HCT116 (cell line): ENCODE results near the gene CRHR2. TPM values are rescaled to one million over a fixed set of nuclear protein-coding genes. Genes with fewer than 3 reads are reported as not detected.

Experiments used
- ATAC-seq: fragments of 200-7000 bp; cut with Tn5 transposase; 2 replicates; pipeline ENCODE4 v1.9.1; 2020; ENCODE audit warnings: mild to moderate bottlenecking, moderate library complexity
- BruUV-seq: library from RNA; stranded (reverse); fragments of 400-500 nt; replicated peaks from 2 replicates; lab custom pipeline; 2021; lab: Mats Ljungman, UMichigan
- CTCF ChIA-PET: fragments of 300-600 bp; sonication (Branson Sonifier 250); formaldehyde crosslinking; loops from one replicate; lab custom pipeline; 2021; ENCODE audit warnings: antibody characterized with exemption; lab: Charles Lee
- POLR2A ChIA-PET: fragments of 300-600, 350-600 bp; sonication (Branson Sonifier 250); formaldehyde crosslinking; loops from one replicate; lab custom pipeline; 2021; ENCODE audit warnings: antibody characterized with exemption; lab: Charles Lee
- RAD21 ChIA-PET, 2 experiments: fragments of 300-600 bp; sonication (Branson Sonifier 250); formaldehyde crosslinking; loops; one replicate each; lab custom pipeline; 2023; ENCODE audit warnings: low total read pairs in 2 of 2; ENCODE audit not compliant: uncharacterized antibody in 2 of 2, unreplicated experiment in 2 of 2, low non-redundant PET in 1 of 2; lab: Charles Lee
- DNase-seq: peaks from one replicate; pipeline ENCODE4 v3.0.0-alpha.2; 2010; ENCODE audit warnings: low read depth, low spot score
- H2AFZ ChIP-seq: fragments of 200-600 bp; shearing (Covaris generic), sonication (generic); 2 replicates; pipeline ENCODE4 v1.6.1; 2017; ENCODE audit warnings: low read depth, mixed run types, mixed read lengths, antibody characterized with exemption, low read length; ENCODE audit not compliant: poor library complexity, severe bottlenecking
- H3K27ac ChIP-seq: 2 replicates; pipeline ENCODE4 v1.5.1; 2012; ENCODE audit warnings: low read depth, low read length
- H3K27me3 ChIP-seq: fragments of 200-600 bp; sonication (generic); 2 replicates; pipeline ENCODE4 v1.6.1; 2016; ENCODE audit warnings: mixed run types, low read length, mixed read lengths; ENCODE audit not compliant: insufficient read depth
- H3K36me3 ChIP-seq, 2 experiments: fragments of 200-500 bp in 1 of 2; fragments of 200-600 bp in 1 of 2; sonication (Bioruptor generic) in 1 of 2; sonication (generic) in 1 of 2; 2 replicates each; pipeline versions ENCODE4 v1.5.1 to v1.6.1; 2014 to 2016; ENCODE audit warnings: low read length in 2 of 2, inconsistent platforms in 1 of 2, mixed read lengths in 1 of 2, mixed run types in 1 of 2; ENCODE audit not compliant: insufficient read depth in 2 of 2, control insufficient read depth in 1 of 2
- H3K4me1 ChIP-seq, 2 experiments: fragments of 200-600 bp in 1 of 2; sonication (generic) in 1 of 2; 2 replicates each; pipeline versions ENCODE4 v1.5.1 to v1.6.1; 2012 to 2017; ENCODE audit warnings: low read length in 2 of 2, inconsistent platforms in 1 of 2, mild to moderate bottlenecking in 1 of 2, mixed read lengths in 1 of 2, mixed run types in 1 of 2, moderate library complexity in 1 of 2; ENCODE audit not compliant: insufficient read depth in 2 of 2, control insufficient read depth in 1 of 2
- H3K4me2 ChIP-seq: fragments of 200-600 bp; sonication (generic); 2 replicates; pipeline ENCODE4 v1.6.1; 2017; ENCODE audit warnings: mixed run types, low read length, mixed read lengths
- H3K4me3 ChIP-seq, 2 experiments: fragments of 200-600 bp in 1 of 2; sonication (generic) in 1 of 2; replicated peaks in 1 of 2; 2 replicates each; pipeline ENCODE4 v1.5.1; 2011 to 2016; ENCODE audit warnings: low read length in 2 of 2, control low read depth in 1 of 2, low read depth in 1 of 2, mild to moderate bottlenecking in 1 of 2, mixed read lengths in 1 of 2, mixed run types in 1 of 2
- H3K79me2 ChIP-seq: fragments of 200-600 bp; sonication (generic); 2 replicates; pipeline ENCODE4 v1.6.1; 2017; ENCODE audit warnings: mild to moderate bottlenecking, mixed run types, low read length, moderate library complexity, mixed read lengths; ENCODE audit not compliant: insufficient read depth
- H3K9ac ChIP-seq: fragments of 200-600 bp; sonication (generic); 2 replicates; pipeline ENCODE4 v1.6.1; 2016; ENCODE audit warnings: low read length, mixed read lengths
- H3K9me2 ChIP-seq: fragments of 200-600 bp; sonication (generic), shearing (Covaris generic); 2 replicates; pipeline ENCODE4 v1.6.1; 2017; ENCODE audit warnings: mixed run types, mild to moderate bottlenecking, moderate library complexity; ENCODE audit not compliant: insufficient read depth
- H3K9me3 ChIP-seq, 2 experiments: fragments of 200-500 bp in 1 of 2; fragments of 200-600 bp in 1 of 2; sonication (Bioruptor generic) in 1 of 2; sonication (generic) in 1 of 2; 2 replicates each; pipeline ENCODE4 v1.6.1; 2014 to 2017; ENCODE audit warnings: low read length in 2 of 2, mixed read lengths in 2 of 2, inconsistent platforms in 1 of 2, low read depth in 1 of 2, mild to moderate bottlenecking in 1 of 2, mixed run types in 1 of 2, moderate library complexity in 1 of 2; ENCODE audit not compliant: control insufficient read depth in 1 of 2, insufficient read depth in 1 of 2
- H4K20me1 ChIP-seq: fragments of 200-600 bp; sonication (generic), shearing (Covaris generic); 2 replicates; pipeline ENCODE4 v1.6.1; 2017; ENCODE audit warnings: mixed run types, mild to moderate bottlenecking, moderate library complexity; ENCODE audit not compliant: insufficient read depth
- CBX3 ChIP-seq: IDR thresholded peaks from 2 replicates; pipeline ENCODE4 v1.6.1; 2012; ENCODE audit warnings: low read depth
- CEBPB ChIP-seq: IDR thresholded peaks from 2 replicates; pipeline ENCODE4 v1.6.1; 2012; ENCODE audit warnings: low read depth
- EGR1 ChIP-seq: IDR thresholded peaks from 2 replicates; pipeline ENCODE4 v1.6.1; 2012; ENCODE audit warnings: low read depth
- JUND ChIP-seq: IDR thresholded peaks from 2 replicates; pipeline ENCODE4 v1.6.1; 2012
- POLR2A ChIP-seq: IDR thresholded peaks from 2 replicates; pipeline ENCODE4 v1.7.0; 2011; ENCODE audit warnings: borderline replicate concordance; ENCODE audit not compliant: insufficient read depth, insufficient read length; ENCODE audit errors: extremely low read depth
- POLR2AphosphoS5 ChIP-seq: IDR thresholded peaks from 2 replicates; pipeline ENCODE4 v1.6.1; 2011; ENCODE audit warnings: mild to moderate bottlenecking, low read depth, low read length, moderate library complexity
- SIN3A ChIP-seq: IDR thresholded peaks from 2 replicates; pipeline ENCODE4 v1.6.1; 2012; ENCODE audit warnings: low read depth
- SP1 ChIP-seq: IDR thresholded peaks from 2 replicates; pipeline ENCODE4 v1.6.1; 2012; ENCODE audit warnings: low read depth
- SRF ChIP-seq: IDR thresholded peaks from 2 replicates; pipeline ENCODE4 v1.6.1; 2012; ENCODE audit warnings: low read depth
- ZFX ChIP-seq: fragments of 450-650 bp; IDR thresholded peaks from 2 replicates; pipeline ENCODE4 v1.6.1; 2017
- intact Hi-C: fragments of 100-400 bp; cut with micrococcal nuclease; formaldehyde crosslinking; loops from 2 replicates; pipeline ENCODE4 v1.10.0; 2022
- total RNA-seq: library from RNA; stranded (reverse); gene quantifications from one replicate; pipeline ENCODE4 v1.2.1, GENCODE V29; 2021; ENCODE audit not compliant: unreplicated experiment
- TF ChIP-seq, protein P1 (sequence below): IDR thresholded peaks from 2 replicates; pipeline ENCODE4 v1.6.1; 2012
- TF ChIP-seq, protein P2 (sequence below): IDR thresholded peaks from 2 replicates; pipeline ENCODE4 v1.6.1; 2011; ENCODE audit warnings: mild to moderate bottlenecking, low read length, moderate library complexity; ENCODE audit not compliant: insufficient replicate concordance; ENCODE audit errors: extremely low read depth
- TF ChIP-seq, protein P3 (sequence below), 3 experiments: fragments of 200-600 bp in 1 of 3; sonication (generic) in 1 of 3; IDR thresholded peaks in 2 of 3; conservative IDR thresholded peaks in 1 of 3; 2 replicates each; pipeline ENCODE4 v1.5.1; 2012 to 2017; ENCODE audit warnings: low read depth in 2 of 3, low read length in 2 of 3, antibody characterized with exemption in 1 of 3, borderline replicate concordance in 1 of 3, control low read depth in 1 of 3, mild to moderate bottlenecking in 1 of 3, mixed read lengths in 1 of 3, mixed run types in 1 of 3, moderate library complexity in 1 of 3; ENCODE audit not compliant: insufficient read depth in 1 of 3

Gene CRHR2
- total RNA-seq, 1 experiment from 2014 or later: not detected

DNA sequence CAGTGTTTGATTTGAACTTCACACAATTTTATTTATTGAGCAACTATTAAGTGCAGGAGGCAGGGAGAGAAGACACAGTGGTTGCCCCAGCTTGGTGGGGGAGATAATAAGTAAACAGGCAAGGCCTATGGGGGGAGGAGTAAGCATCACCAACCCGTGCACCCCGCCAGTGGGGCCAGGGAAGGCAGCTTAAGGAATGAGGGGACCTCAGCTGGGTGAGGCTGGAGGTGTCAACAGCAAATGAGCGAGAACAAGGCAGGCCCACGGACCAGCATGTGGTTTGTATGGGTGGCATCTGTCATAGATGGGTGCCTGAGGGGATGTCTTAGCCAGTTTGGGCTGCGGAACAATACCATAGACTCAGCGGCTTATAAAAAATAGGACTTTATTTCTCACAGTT is 24.1 kb upstream of the CRHR2 start:
- no peak for TF ChIP-seq EGR1
- TF ChIP-seq POLR2AphosphoS5: no peak
- TF ChIP-seq JUND: no peak
- TF ChIP-seq SRF: no peak
- TF ChIP-seq ZFX: no peak
- TF ChIP-seq SP1: no peak
- no peak for TF ChIP-seq CEBPB
- TF ChIP-seq, protein P1, sequence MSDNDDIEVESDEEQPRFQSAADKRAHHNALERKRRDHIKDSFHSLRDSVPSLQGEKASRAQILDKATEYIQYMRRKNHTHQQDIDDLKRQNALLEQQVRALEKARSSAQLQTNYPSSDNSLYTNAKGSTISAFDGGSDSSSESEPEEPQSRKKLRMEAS: no peak
- no peak for TF ChIP-seq CBX3
- TF ChIP-seq, all 23 proteins: peak for 0
- H3K27me3 ChIP-seq: peaks cover 6% of the 10 kb centered on the region; the same call in 1 of the 2 replicates
- ATAC-seq (no peak), DNase-seq (no peak)
- no peak overlapping the region for H3K9ac ChIP-seq
- no peaks in the 10 kb centered on the region for H3K9me3 ChIP-seq
- no peaks in the 10 kb centered on the region for H4K20me1 ChIP-seq
- no peak overlapping the region for H3K4me3 ChIP-seq
- ChIA-PET CTCF (no interaction called here), RAD21 (no interaction called here), POLR2A (no interaction called here)
- intact Hi-C loops: no loop called here
- H2AFZ ChIP-seq: no peak overlapping the region
- BruUV-seq: no TSS peak
- no peak overlapping the region for H3K27ac ChIP-seq
- no peaks in the 10 kb centered on the region for H3K4me1 ChIP-seq
- H3K36me3 ChIP-seq: no peaks in the 10 kb centered on the region
- H3K9me2 ChIP-seq: no peaks in the 10 kb centered on the region
- H3K79me2 ChIP-seq: no peaks in the 10 kb centered on the region
- H3K4me2 ChIP-seq: no peak overlapping the region

DNA sequence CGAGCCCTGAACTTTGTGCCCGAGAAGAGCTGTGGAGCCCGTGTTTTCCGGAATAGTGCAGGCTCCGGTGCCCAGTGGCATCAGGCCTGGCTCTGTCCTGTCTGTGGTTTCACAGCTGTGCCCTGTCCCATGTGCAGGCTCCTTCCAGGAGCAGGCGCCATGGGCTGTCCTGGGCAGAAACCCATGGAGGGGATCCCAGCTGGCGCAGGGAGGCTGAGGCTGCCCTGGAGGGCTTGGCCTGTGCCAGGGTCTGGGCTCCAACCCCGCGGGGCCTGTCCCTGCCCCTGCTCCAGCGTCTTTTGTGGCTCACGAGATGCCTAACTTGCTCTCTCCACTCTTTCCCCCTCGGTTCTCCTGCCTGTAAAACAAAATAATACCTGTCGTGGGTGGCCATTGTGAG is 23.3 kb upstream of the CRHR2 start:
- H3K27me3 ChIP-seq: peaks cover 14% of the 10 kb centered on the region; the same call in 1 of the 2 replicates
- intact Hi-C loops: no loop called here
- ChIA-PET RAD21 (no interaction called here), CTCF (no interaction called here), POLR2A (no interaction called here)
- no peaks in the 10 kb centered on the region for H3K4me1 ChIP-seq
- no peaks in the 10 kb centered on the region for H3K36me3 ChIP-seq
- ATAC-seq (no peak), DNase-seq (no peak)
- no TSS peak for BruUV-seq
- no peaks in the 10 kb centered on the region for H3K9me2 ChIP-seq
- no peaks in the 10 kb centered on the region for H3K79me2 ChIP-seq
- H3K27ac ChIP-seq: no peak overlapping the region
- H3K9me3 ChIP-seq: no peaks in the 10 kb centered on the region
- TF ChIP-seq, protein P1: no peak
- no peak for TF ChIP-seq EGR1
- no peak for TF ChIP-seq SP1
- TF ChIP-seq, protein P2, sequence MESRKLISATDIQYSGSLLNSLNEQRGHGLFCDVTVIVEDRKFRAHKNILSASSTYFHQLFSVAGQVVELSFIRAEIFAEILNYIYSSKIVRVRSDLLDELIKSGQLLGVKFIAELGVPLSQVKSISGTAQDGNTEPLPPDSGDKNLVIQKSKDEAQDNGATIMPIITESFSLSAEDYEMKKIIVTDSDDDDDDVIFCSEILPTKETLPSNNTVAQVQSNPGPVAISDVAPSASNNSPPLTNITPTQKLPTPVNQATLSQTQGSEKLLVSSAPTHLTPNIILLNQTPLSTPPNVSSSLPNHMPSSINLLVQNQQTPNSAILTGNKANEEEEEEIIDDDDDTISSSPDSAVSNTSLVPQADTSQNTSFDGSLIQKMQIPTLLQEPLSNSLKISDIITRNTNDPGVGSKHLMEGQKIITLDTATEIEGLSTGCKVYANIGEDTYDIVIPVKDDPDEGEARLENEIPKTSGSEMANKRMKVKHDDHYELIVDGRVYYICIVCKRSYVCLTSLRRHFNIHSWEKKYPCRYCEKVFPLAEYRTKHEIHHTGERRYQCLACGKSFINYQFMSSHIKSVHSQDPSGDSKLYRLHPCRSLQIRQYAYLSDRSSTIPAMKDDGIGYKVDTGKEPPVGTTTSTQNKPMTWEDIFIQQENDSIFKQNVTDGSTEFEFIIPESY: no peak
- TF ChIP-seq, protein P3, sequence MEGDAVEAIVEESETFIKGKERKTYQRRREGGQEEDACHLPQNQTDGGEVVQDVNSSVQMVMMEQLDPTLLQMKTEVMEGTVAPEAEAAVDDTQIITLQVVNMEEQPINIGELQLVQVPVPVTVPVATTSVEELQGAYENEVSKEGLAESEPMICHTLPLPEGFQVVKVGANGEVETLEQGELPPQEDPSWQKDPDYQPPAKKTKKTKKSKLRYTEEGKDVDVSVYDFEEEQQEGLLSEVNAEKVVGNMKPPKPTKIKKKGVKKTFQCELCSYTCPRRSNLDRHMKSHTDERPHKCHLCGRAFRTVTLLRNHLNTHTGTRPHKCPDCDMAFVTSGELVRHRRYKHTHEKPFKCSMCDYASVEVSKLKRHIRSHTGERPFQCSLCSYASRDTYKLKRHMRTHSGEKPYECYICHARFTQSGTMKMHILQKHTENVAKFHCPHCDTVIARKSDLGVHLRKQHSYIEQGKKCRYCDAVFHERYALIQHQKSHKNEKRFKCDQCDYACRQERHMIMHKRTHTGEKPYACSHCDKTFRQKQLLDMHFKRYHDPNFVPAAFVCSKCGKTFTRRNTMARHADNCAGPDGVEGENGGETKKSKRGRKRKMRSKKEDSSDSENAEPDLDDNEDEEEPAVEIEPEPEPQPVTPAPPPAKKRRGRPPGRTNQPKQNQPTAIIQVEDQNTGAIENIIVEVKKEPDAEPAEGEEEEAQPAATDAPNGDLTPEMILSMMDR (IDR thresholded peaks at IDR 0.05 in 2 of 3, conservative IDR thresholded peaks at IDR 0.05 in 1 of 3; ENCODE audit: borderline replicate concordance in 1 of 3, insufficient read depth in 1 of 3, low read depth in 2 of 3, low read length in 2 of 3): no peak
- no peak for TF ChIP-seq POLR2AphosphoS5
- TF ChIP-seq SIN3A: no peak
- TF ChIP-seq POLR2A: no peak
- no peak for TF ChIP-seq JUND
- no peak for TF ChIP-seq CEBPB
- TF ChIP-seq SRF: no peak
- H2AFZ ChIP-seq: no peak overlapping the region
- no peak overlapping the region for H3K4me2 ChIP-seq
- no peak overlapping the region for H3K4me3 ChIP-seq
- H4K20me1 ChIP-seq: no peaks in the 10 kb centered on the region
- no peak overlapping the region for H3K9ac ChIP-seq
